ENCODE measurements around the gene ACER1. TPM values are rescaled to one million over a fixed set of nuclear protein-coding genes. Genes with fewer than 3 reads are reported as not detected.
"Not testable (repeated sequence)": the region's sequence is repeated elsewhere in the genome, so short reads cannot be mapped to it uniquely, and the experiment has no call there.

The ACER1 gene
- total RNA-seq, 2 donors from 2014 or later = 5.3 TPM; not detected in 1

GRCh38 chr19:6358003-6358402 lies 24.6 kb upstream of the ACER1 start:
- 38% methylated on average over 9 of the region's 9 CpGs for WGBS

GRCh38 chr19:6357174-6357573 lies 23.8 kb upstream of the ACER1 start:
- no peak overlapping the region for H3K4me3 ChIP-seq
- H3K36me3 ChIP-seq = no peaks in the 10 kb centered on the region
- no peaks in the 10 kb centered on the region for H3K9me3 ChIP-seq
- DNase-seq (ENCODE audit: low spot score) = no peak
- H3K27me3 ChIP-seq (replicated peaks; ENCODE audit: insufficient read depth) = no peaks in the 10 kb centered on the region
- no peaks in the 10 kb centered on the region for H3K4me1 ChIP-seq (replicated peaks)
- intact Hi-C loops (cut with DNase I) = no loop called here
- H3K27ac ChIP-seq = no peak overlapping the region
- TF ChIP-seq POLR2A (IDR thresholded peaks at IDR 0.05) = no peak
- TF ChIP-seq CTCF (IDR thresholded peaks at IDR 0.05) = no peak
- no peak for TF ChIP-seq POLR2AphosphoS5 (IDR thresholded peaks at IDR 0.05)
- 87% methylated on average over 14 of the region's 14 CpGs for WGBS

More at GRCh38 chr19:6358003-6358402, 24.6 kb upstream of the ACER1 start:
- no peak for TF ChIP-seq POLR2AphosphoS5 (IDR thresholded peaks at IDR 0.05)
- H3K36me3 ChIP-seq = no peaks in the 10 kb centered on the region
- intact Hi-C loops (cut with DNase I) = no loop called here
- no peaks in the 10 kb centered on the region for H3K4me1 ChIP-seq (replicated peaks)
- H3K9me3 ChIP-seq = no peaks in the 10 kb centered on the region
- peak overlapping the region; percentile 26 to 41 for H3K27ac ChIP-seq
- H3K4me3 ChIP-seq = no peak overlapping the region
- DNase-seq (ENCODE audit: low spot score) = peak; percentile 25
- no peaks in the 10 kb centered on the region for H3K27me3 ChIP-seq (replicated peaks; ENCODE audit: insufficient read depth)

- H3K9me3 ChIP-seq; H3K4me1 ChIP-seq (replicated peaks); H3K4me3 ChIP-seq; DNase-seq (ENCODE audit: low spot score); H3K27ac ChIP-seq; intact Hi-C loops (cut with DNase I); H3K27me3 ChIP-seq (replicated peaks; ENCODE audit: insufficient read depth); H3K36me3 ChIP-seq: not testable (repeated sequence)
- WGBS = 95% methylated on average over 28 of the region's 46 CpGs
These were observed 22.1 kb upstream of the ACER1 start for GRCh38 chr19:6355321-6356040.

- H3K36me3 ChIP-seq = no peaks in the 10 kb centered on the region
- intact Hi-C loops (cut with DNase I) = no loop called here
- no peak overlapping the region for H3K4me3 ChIP-seq
- H3K9me3 ChIP-seq = no peaks in the 10 kb centered on the region
- no peak for TF ChIP-seq POLR2A (IDR thresholded peaks at IDR 0.05)
- peak in 2 of 4 experiments; percentile 13 to 35 for TF ChIP-seq CTCF (IDR thresholded peaks at IDR 0.05)
- no peak overlapping the region for H3K27ac ChIP-seq
- 51% methylated on average over 4 of the region's 4 CpGs for WGBS
- no peaks in the 10 kb centered on the region for H3K4me1 ChIP-seq (replicated peaks)
- H3K27me3 ChIP-seq (replicated peaks; ENCODE audit: insufficient read depth) = no peaks in the 10 kb centered on the region
- no peak for DNase-seq (ENCODE audit: low spot score)
These were observed 20.8 kb upstream of the ACER1 start for GRCh38 chr19:6354098-6354674.

DNA sequence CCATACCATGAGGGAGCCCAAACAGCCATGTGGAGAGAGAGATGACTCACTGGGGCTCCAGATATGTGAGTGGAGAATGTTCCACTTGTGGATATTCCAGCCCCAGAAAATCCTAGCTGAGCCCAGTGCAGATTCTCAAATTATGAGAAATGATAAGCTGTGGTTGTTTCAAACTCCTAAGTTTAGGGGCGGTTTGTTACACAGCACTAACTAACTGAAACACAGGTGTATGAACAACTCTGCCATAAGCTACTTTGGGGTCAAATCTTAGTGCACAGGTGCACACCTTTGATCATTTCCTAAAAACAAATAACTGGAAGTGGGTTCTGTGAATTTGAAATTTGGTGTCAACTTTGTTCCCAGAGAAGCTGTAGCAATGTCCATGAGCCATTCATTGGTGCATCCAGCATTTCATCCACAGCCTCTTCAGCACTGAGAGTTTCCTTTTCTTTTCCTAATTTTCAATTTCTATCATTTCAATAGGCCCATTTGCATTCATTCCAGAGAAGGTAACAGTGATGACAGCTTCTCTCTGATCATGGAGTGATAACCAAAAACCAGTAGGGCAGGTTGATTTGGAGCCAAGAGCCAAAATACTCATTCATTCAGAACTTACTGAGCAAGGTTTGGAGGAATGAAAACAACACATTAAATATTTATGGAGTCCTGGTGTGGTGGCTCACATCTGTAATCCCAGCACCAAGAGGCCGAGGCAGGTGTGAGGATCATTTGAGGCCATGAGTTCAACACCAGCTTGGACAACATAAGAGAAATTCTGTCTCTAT lies 19.2 kb upstream of the ACER1 start:
- WGBS = 69% methylated on average over 2 of the region's 2 CpGs
- no peaks in the 10 kb centered on the region for H3K36me3 ChIP-seq
- intact Hi-C loops (cut with DNase I) = no loop called here

More for the DNA sequence above, 19.2 kb upstream of the ACER1 start:
- peak; percentile 74 for DNase-seq (ENCODE audit: low spot score)
- no peaks in the 10 kb centered on the region for H3K4me1 ChIP-seq (replicated peaks)
- no peaks in the 10 kb centered on the region for H3K27me3 ChIP-seq (replicated peaks; ENCODE audit: insufficient read depth)
- H3K27ac ChIP-seq = peak overlapping the region; percentile 48 to 86
- H3K9me3 ChIP-seq = no peaks in the 10 kb centered on the region
- H3K4me3 ChIP-seq = no peak overlapping the region
- no peak for TF ChIP-seq CTCF (IDR thresholded peaks at IDR 0.05)
- peak; percentile 91 for TF ChIP-seq POLR2AphosphoS5 (IDR thresholded peaks at IDR 0.05)
- no peak for TF ChIP-seq POLR2A (IDR thresholded peaks at IDR 0.05)

All from prostate gland (tissue), 2 donors.